ENCODE measurements around the gene E2F8.
A peak's percentile ranks its signal among the peaks of the same experiment; 100 is the strongest.
"Not testable (repeated sequence)": the region's sequence is repeated elsewhere in the genome, so short reads cannot be mapped to it uniquely, and the experiment has no call there.

Gene E2F8

GRCh38 chr11:19240420-19241259 lies at the start of gene E2F8:
Gene E2F8, minus strand, starts transcription at chr11:19240945. Its CDS starts 824 bp downstream, at chr11:19240121.
- DNase-seq (ENCODE audit: low spot score in 2 of 2): peak; percentile 74 to 78
- Mint-ChIP-seq H3K27me3 (peaks cover 17% of the 10 kb centered on the region), H3K4me3 (peak within 1 kb of the TSS; percentile 90), H3K27ac (no peak within 1 kb of the TSS), H3K4me1 (peaks cover 15% of the 10 kb centered on the region), H3K9me3 (no peaks in the 10 kb centered on the region), H3K36me3 (no peaks in the 10 kb centered on the region)
- peak; percentile 86 for ATAC-seq (ENCODE audit: low read depth)

- peaks cover 7% of the 10 kb centered on the region for H3K27me3 Mint-ChIP-seq
- no peaks in the 10 kb centered on the region for H3K9me3 Mint-ChIP-seq
- no peaks in the 10 kb centered on the region for H3K4me1 Mint-ChIP-seq
- no peaks in the 10 kb centered on the region for H3K36me3 Mint-ChIP-seq
- H3K27ac Mint-ChIP-seq: no peak overlapping the region
- ATAC-seq (ENCODE audit: low read depth) (no peak), DNase-seq (ENCODE audit: low spot score in 2 of 2) (no peak)
- no peak overlapping the region for H3K4me3 Mint-ChIP-seq
Measured at GRCh38 chr11:19290356-19290755, 49.6 kb upstream of the E2F8 start.

GRCh38 chr11:19288256-19288655 lies 47.5 kb upstream of the E2F8 start:
- Mint-ChIP-seq H3K27me3 (peaks cover 10% of the 10 kb centered on the region), H3K36me3 (no peaks in the 10 kb centered on the region), H3K27ac (no peak overlapping the region), H3K4me3 (no peak overlapping the region), H3K9me3 (no peaks in the 10 kb centered on the region), H3K4me1 (no peaks in the 10 kb centered on the region)
- no peak for DNase-seq (ENCODE audit: low spot score in 2 of 2)
- ATAC-seq (ENCODE audit: low read depth): no peak

GRCh38 chr11:19286411-19286810 lies 45.7 kb upstream of the E2F8 start:
- H3K4me1 Mint-ChIP-seq: no peaks in the 10 kb centered on the region
- H3K36me3 Mint-ChIP-seq: no peaks in the 10 kb centered on the region
- peaks cover 8% of the 10 kb centered on the region for H3K27me3 Mint-ChIP-seq
- no peak for ATAC-seq (ENCODE audit: low read depth)
- H3K9me3 Mint-ChIP-seq: no peaks in the 10 kb centered on the region
- DNase-seq (ENCODE audit: low spot score in 2 of 2): no peak
- H3K4me3 Mint-ChIP-seq: no peak overlapping the region
- no peak overlapping the region for H3K27ac Mint-ChIP-seq

- Mint-ChIP-seq H3K27ac (no peak overlapping the region), H3K36me3 (no peaks in the 10 kb centered on the region), H3K9me3 (no peaks in the 10 kb centered on the region), H3K27me3 (peaks cover 8% of the 10 kb centered on the region), H3K4me3 (no peak overlapping the region), H3K4me1 (no peaks in the 10 kb centered on the region)
- ATAC-seq (ENCODE audit: low read depth) (no peak), DNase-seq (ENCODE audit: low spot score in 2 of 2) (no peak)
Measured at GRCh38 chr11:19284881-19285280, 44.1 kb upstream of the E2F8 start.

- ATAC-seq (ENCODE audit: low read depth): no peak
- Mint-ChIP-seq H3K4me3 (no peak overlapping the region), H3K36me3 (no peaks in the 10 kb centered on the region), H3K9me3 (no peaks in the 10 kb centered on the region), H3K27me3 (peaks cover 8% of the 10 kb centered on the region), H3K27ac (no peak overlapping the region), H3K4me1 (no peaks in the 10 kb centered on the region)
- DNase-seq (ENCODE audit: low spot score in 2 of 2): no peak
Measured at GRCh38 chr11:19283991-19284390, 43.2 kb upstream of the E2F8 start.

- Mint-ChIP-seq H3K9me3 (no peaks in the 10 kb centered on the region), H3K4me1 (no peaks in the 10 kb centered on the region), H3K27me3 (peaks cover 7% of the 10 kb centered on the region), H3K36me3 (no peaks in the 10 kb centered on the region), H3K4me3 (no peak overlapping the region), H3K27ac (no peak overlapping the region)
- ATAC-seq (ENCODE audit: low read depth): no peak
- no peak for DNase-seq (ENCODE audit: low spot score in 2 of 2)
Measured at GRCh38 chr11:19281555-19281954, 40.8 kb upstream of the E2F8 start.

- Mint-ChIP-seq H3K27me3 (peaks cover 6% of the 10 kb centered on the region), H3K36me3 (no peaks in the 10 kb centered on the region), H3K9me3 (no peaks in the 10 kb centered on the region), H3K27ac (no peak overlapping the region), H3K4me3 (no peak overlapping the region), H3K4me1 (no peaks in the 10 kb centered on the region)
- ATAC-seq (ENCODE audit: low read depth): peak; percentile 29
- DNase-seq (ENCODE audit: low spot score in 2 of 2): peak in 1 of 2 donors; percentile 12
Measured at GRCh38 chr11:19281041-19281440, 40.3 kb upstream of the E2F8 start.

GRCh38 chr11:19279451-19279850 lies 38.7 kb upstream of the E2F8 start:
- Mint-ChIP-seq H3K9me3 (no peaks in the 10 kb centered on the region), H3K27ac (no peak overlapping the region), H3K4me3 (no peak overlapping the region), H3K4me1 (no peaks in the 10 kb centered on the region), H3K36me3 (no peaks in the 10 kb centered on the region), H3K27me3 (no peaks in the 10 kb centered on the region)
- DNase-seq (ENCODE audit: low spot score in 2 of 2) (no peak), ATAC-seq (ENCODE audit: low read depth) (no peak)

- Mint-ChIP-seq H3K4me1 (no peaks in the 10 kb centered on the region), H3K27ac (no peak overlapping the region), H3K9me3 (no peaks in the 10 kb centered on the region), H3K4me3 (no peak overlapping the region), H3K27me3 (peaks cover under 1% of the 10 kb centered on the region), H3K36me3 (no peaks in the 10 kb centered on the region)
- DNase-seq (ENCODE audit: low spot score in 2 of 2) (no peak), ATAC-seq (ENCODE audit: low read depth) (no peak)
Measured at GRCh38 chr11:19276859-19277808, 36.4 kb upstream of the E2F8 start.

- no peak overlapping the region for H3K4me3 Mint-ChIP-seq
- no peaks in the 10 kb centered on the region for H3K9me3 Mint-ChIP-seq
- no peaks in the 10 kb centered on the region for H3K4me1 Mint-ChIP-seq
- H3K27me3 Mint-ChIP-seq: peaks cover 2% of the 10 kb centered on the region
- no peak overlapping the region for H3K27ac Mint-ChIP-seq
- DNase-seq (ENCODE audit: low spot score in 2 of 2) (no peak), ATAC-seq (ENCODE audit: low read depth) (no peak)
- H3K36me3 Mint-ChIP-seq: no peaks in the 10 kb centered on the region
Measured at GRCh38 chr11:19275496-19275895, 34.8 kb upstream of the E2F8 start.

GRCh38 chr11:19273219-19273618 lies 32.5 kb upstream of the E2F8 start:
- not testable (repeated sequence) for H3K27me3 Mint-ChIP-seq; H3K4me1 Mint-ChIP-seq; H3K4me3 Mint-ChIP-seq; ATAC-seq (ENCODE audit: low read depth); H3K27ac Mint-ChIP-seq; DNase-seq (ENCODE audit: low spot score in 2 of 2); H3K9me3 Mint-ChIP-seq; H3K36me3 Mint-ChIP-seq

- Mint-ChIP-seq H3K9me3 (no peaks in the 10 kb centered on the region), H3K27me3 (peaks cover 13% of the 10 kb centered on the region), H3K27ac (no peak overlapping the region), H3K4me3 (no peak overlapping the region), H3K36me3 (no peaks in the 10 kb centered on the region), H3K4me1 (no peaks in the 10 kb centered on the region)
- DNase-seq (ENCODE audit: low spot score in 2 of 2): no peak
- ATAC-seq (ENCODE audit: low read depth): no peak
Measured at GRCh38 chr11:19268909-19269308, 28.2 kb upstream of the E2F8 start.

GRCh38 chr11:19267567-19267966 lies 26.8 kb upstream of the E2F8 start:
- DNase-seq (ENCODE audit: low spot score in 2 of 2) (no peak), ATAC-seq (ENCODE audit: low read depth) (no peak)
- H3K27me3 Mint-ChIP-seq: peaks cover 16% of the 10 kb centered on the region
- H3K4me1 Mint-ChIP-seq: no peaks in the 10 kb centered on the region
- no peak overlapping the region for H3K27ac Mint-ChIP-seq
- no peaks in the 10 kb centered on the region for H3K9me3 Mint-ChIP-seq
- no peaks in the 10 kb centered on the region for H3K36me3 Mint-ChIP-seq
- no peak overlapping the region for H3K4me3 Mint-ChIP-seq

All from memory B cell (primary cell).